GM19023 (cell line): ENCODE data around the gene GANAB.
"Not testable (repeated sequence)": the region's sequence is repeated elsewhere in the genome, so short reads cannot be mapped to it uniquely, and the experiment has no call there.

ENCODE experiments used
- ATAC-seq: cut with Tn5 transposase; IDR thresholded peaks from one replicate; pipeline ENCODE4 v1.9.1; 2021; ENCODE audit warnings: mild to moderate bottlenecking, moderate library complexity; ENCODE audit not compliant: unreplicated experiment

The GANAB gene

GRCh38 chr11:62603072-62603408, 43.4 kb downstream of the GANAB start:
- ATAC-seq = no peak

DNA sequence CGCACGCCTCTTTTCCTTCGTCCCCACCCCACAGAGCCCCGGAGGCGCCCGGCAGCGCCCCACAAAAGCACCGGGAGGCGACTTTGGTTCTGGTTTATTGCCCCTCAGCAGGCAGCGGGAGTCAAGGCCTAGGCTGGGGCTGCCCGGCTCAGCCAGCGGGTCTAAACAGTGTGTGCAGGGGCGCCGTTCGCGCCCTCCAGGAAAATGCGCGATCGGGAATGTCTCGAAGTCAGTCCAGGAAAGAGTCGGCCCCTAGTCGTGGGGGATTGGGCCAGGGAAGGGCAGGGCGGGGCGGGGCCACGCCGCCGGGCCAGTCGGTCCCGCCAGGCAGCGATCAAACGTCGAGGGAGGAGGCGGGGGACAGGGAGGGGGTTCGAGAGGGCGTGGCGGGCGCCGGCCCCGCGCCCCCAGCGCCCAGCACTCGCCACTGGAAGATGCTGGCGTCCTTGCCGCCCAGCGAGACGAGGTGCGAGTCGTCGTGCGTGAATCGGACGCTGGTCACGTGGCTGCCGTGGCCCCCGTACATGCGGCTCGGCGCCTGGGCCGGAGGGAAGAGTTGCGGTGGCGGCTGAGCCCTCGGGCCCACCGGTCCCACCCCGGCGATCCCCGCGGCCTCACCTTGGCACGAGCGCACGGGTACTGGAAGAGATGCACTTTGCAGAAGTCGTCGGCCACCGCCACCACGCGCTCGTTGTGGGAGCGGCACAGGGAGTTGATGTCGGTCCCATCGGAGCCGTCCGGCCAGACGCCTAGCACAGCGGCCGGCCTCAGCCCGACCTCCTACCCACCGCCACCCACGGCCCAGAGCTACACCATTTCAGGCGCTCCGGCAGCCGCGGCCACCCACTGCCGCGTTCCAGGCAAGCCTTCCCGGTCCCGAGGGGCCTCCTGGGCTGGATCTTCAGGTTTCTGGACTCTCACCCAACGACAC, 44.0 kb downstream of the GANAB start:
- ATAC-seq = no peak

GRCh38 chr11:62601372-62602140, 44.9 kb downstream of the GANAB start, which contains the start of gene MTA2:
Gene MTA2 (minus strand): TSS chr11:62601865. CDS start chr11:62601450, 415 bp downstream.
- peak; percentile 75 for ATAC-seq

- peak; percentile 12 for ATAC-seq
Observed at GRCh38 chr11:62601122-62601371, 45.4 kb downstream of the GANAB start.

DNA sequence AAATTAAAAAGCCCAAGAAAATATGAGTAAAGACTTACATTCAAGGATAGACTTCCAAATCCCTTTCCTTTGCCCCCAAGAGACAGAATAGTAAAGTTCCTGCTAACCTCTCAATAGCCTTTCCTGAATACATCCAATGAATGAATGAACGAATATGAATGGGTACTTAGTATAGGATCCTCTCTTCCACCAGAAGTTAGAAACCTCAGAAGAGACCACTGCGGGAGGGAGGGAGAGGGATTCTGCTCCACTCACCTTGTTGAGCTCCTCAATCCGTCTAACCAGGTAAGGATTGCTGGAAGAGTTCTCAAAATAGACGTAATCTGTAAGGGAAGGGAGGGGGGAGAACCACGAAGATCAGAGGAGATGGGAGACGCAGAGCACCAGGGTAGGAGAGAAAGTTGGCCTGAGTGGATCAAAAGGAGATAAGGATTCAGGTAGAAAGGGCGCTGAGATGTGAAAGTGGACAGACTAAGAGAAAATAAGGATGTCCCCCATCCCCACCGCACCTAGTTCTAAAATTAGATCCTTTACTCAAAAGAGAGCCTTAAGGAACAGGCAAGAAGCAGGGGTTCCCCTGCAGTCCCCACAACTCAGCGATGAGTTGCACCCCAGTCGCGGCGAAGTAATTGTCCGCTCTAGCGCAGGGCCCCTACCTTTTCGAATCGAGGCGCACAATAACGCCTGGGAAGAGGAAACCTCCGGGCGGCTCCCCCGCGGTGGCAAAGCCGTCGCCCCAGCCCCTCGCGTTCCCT, 45.9 kb downstream of the GANAB start:
- no peak for ATAC-seq

- ATAC-seq = no peak
Observed at GRCh38 chr11:62599901-62600300, 46.5 kb downstream of the GANAB start.

DNA sequence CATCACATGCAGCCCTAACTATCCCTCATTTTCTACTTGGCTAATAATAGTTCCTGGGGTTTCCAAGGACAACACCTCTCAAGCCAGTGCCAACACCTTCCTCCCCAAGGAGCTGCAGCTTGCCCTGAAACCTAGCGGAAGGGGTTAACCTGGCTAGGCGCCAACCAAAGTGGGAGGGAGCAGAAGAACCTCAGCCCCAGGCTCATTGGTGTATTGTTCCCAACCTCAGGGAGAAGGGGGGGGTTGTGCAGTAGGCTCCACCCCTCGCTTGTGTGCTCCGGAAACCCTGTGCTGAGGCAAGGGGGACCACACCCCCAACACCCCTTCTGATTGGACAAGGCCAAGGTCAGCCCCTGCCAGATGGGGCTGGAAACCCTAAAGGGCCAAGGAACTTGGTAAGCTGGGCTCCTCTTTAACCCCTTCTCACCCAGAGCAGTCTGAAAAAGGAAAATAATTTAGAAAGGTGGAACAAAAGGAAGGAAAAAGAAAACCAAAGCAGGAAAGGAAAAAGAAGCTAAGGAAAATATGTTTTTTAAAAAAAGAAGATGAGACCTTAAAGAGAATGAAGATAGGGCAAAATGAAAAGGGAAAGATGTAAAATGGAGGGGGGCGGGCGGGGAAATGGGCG, 47.2 kb downstream of the GANAB start:
- peak; percentile 42 for ATAC-seq

GRCh38 chr11:62595124-62595523, 51.3 kb downstream of the GANAB start:
- no peak for ATAC-seq

DNA sequence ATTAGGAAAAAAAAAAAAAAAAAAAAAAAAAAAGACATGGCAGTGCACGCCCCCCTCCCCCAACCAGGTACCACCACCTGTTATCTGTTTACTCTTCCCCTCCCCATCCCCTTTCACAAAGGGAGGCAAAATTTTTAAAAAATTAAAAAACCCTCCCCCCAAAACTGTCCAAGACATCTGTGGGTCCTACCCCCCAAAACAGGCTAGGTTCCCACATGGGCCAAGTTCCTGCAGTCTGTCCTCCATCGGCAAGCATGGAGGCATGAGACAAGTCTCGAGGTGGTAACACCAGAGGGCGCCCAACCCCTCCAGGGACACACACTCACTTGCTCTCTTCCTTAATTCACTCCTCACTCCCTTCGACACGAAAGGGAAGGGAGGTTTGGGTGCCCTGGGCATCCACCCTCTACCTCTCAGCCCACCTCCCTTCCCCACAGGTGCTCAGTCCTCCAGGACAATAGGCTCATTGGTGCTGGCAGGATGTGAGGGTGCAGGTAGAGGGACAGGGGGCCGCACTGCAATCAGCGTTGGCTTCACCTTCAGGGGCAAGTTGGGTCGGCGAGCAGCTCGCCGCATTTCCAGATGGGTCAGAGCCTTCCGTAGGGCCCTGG, 52.9 kb downstream of the GANAB start:
- no peak for ATAC-seq

DNA sequence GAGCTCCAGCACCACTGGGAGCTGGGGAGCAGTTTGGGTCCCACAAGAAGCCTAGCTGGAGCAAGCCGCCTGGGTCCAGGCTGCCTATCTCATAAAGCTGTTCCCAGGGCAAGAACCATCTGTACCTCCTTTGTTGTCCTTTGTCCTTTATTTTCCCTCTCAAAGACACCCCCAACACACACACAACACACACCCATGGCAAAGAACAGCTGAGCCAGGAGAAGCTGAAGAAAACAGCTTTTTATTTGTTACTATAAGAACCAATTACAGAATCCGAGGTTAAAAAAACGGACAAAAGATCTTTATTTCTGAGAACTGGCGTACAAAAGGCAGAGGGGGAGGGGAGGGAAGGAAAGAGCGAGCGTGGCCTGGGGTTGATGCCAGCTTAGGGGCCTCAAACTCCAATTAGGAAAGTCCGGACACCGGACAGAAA, 53.4 kb downstream of the GANAB start:
- no peak for ATAC-seq

- no peak for ATAC-seq
Observed at GRCh38 chr11:62592146-62592815, 54.1 kb downstream of the GANAB start.

- peak; percentile 95 for ATAC-seq
Observed at GRCh38 chr11:62591448-62592145, 54.8 kb downstream of the GANAB start, which contains the start of gene TUT1. Gene TUT1 (minus strand): TSS chr11:62591523. CDS start chr11:62591485, 38 bp downstream.

DNA sequence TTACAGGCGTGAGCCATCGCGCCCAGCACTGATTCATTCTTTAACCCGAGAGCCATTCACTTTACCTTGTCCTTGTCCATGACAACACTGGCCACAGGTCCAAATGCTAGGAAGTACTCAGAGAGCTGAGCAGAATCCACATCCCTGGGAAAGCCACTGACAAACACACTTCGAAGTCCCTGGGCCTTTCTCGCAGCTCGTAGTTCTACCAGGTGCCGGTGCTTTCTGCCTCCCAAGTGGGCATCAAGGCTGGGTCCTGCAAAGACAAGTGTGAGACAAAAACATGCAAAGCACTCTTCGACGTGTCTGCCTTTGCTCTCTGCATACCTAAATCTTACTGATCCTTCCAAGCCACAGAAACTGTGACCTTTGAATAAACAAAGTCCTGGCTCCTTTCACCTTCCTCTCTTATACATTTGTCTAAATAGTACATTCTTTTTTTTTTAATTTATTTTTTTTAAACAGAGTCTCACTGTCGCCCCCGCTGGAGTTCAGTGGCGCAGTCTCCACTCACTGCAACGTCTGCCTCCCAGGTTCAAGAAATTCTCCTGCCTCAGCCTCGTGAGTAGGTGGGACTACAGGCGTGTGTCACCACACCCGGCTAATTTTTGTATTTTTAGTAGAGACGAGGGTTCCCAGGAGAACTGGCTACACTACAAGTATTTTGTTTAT, 57.3 kb downstream of the GANAB start:
- no peak for ATAC-seq

DNA sequence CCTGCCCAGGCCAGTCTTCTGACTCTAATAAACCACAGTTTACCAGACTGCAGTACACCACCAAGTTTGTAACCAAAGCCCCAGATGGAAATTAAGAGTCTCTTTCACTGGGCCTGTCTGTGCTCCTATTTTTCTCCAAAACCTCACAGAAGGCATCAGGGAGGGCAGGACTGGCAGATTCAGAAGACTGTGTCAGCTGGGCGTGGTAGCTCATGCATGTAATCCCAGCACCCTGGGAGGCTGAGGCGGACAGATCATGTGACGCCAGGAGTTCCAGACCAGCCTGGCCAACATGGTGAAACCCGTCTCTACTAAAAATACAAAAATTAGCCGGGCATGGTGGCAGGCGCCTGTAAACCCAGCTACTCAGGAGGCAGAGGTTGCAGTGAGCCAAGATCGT, 61.1 kb downstream of the GANAB start:
- ATAC-seq = not testable (repeated sequence)

- not testable (repeated sequence) for ATAC-seq
Observed at GRCh38 chr11:62581735-62582134, 64.7 kb downstream of the GANAB start.

GRCh38 chr11:62580959-62581715, 65.3 kb downstream of the GANAB start:
- ATAC-seq = no peak

- no peak for ATAC-seq
Observed at GRCh38 chr11:62579252-62579651, 67.2 kb downstream of the GANAB start.

- no peak for ATAC-seq
Observed at GRCh38 chr11:62578541-62578940, 67.9 kb downstream of the GANAB start.
